HG02798 (cell line): ENCODE data around the gene ARMC9.
"Not testable (repeated sequence)": the region's sequence is repeated elsewhere in the genome, so short reads cannot be mapped to it uniquely, and the experiment has no call there.

ENCODE experiments used
- ATAC-seq: cut with Tn5 transposase; IDR thresholded peaks from one replicate; pipeline ENCODE4 v1.9.1; 2021; ENCODE audit warnings: mild to moderate bottlenecking; ENCODE audit not compliant: unreplicated experiment, poor library complexity

Gene ARMC9

DNA sequence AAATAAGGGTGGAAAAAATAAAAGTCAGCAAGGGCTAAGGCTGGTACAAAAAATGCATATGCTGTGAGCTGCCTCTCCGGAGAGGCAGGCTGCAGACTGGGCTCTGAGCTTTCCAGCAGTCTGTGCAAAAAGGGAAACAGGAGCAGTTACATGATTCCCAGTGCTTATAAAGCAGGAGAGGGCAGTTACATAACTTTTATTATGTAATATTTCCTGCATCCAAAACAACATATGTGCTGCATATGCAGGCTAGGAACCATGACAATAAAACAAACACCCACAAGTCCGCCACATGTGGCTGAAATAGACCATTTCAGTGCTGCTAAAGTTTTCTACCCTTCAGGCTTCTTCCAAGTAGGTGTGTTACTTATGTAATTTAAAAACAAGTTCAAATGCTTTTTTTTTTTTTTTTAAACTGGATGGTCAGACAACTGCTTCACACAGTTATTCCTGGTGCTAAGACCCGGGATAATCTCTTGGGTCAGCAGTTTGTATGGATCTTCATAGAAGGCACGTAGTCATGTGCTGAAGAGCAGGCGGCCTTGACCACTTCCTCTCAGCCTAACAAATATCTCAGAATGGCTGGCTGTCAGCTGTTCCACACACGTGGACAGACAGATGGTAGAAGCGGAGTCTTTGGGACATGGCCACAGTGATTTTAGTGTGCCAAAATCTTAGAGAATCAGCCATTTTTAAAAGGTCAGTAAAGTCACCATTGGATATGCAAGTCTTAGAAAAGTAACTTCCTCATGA lies 43.5 kb downstream of the ARMC9 start:
- no peak for ATAC-seq

DNA sequence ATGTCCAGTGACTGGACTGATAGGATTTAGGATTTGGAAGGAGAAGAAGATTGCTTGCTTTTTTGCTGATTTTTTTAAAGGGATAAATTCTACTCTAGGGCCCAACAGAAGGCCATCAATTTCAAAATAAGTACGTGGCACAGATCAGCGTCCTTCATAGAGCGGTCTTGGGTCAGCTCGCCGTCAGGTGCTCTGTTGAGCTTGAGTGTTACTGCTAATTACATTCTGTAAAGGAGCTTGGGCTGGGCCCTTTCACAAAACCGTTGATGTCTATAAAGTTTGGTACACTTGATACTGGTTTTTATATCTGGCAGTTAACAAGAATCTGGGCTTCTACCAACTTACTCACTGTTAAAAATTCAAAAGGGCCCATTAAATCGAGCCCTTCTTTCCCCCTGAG lies 45.4 kb downstream of the ARMC9 start:
- no peak for ATAC-seq

DNA sequence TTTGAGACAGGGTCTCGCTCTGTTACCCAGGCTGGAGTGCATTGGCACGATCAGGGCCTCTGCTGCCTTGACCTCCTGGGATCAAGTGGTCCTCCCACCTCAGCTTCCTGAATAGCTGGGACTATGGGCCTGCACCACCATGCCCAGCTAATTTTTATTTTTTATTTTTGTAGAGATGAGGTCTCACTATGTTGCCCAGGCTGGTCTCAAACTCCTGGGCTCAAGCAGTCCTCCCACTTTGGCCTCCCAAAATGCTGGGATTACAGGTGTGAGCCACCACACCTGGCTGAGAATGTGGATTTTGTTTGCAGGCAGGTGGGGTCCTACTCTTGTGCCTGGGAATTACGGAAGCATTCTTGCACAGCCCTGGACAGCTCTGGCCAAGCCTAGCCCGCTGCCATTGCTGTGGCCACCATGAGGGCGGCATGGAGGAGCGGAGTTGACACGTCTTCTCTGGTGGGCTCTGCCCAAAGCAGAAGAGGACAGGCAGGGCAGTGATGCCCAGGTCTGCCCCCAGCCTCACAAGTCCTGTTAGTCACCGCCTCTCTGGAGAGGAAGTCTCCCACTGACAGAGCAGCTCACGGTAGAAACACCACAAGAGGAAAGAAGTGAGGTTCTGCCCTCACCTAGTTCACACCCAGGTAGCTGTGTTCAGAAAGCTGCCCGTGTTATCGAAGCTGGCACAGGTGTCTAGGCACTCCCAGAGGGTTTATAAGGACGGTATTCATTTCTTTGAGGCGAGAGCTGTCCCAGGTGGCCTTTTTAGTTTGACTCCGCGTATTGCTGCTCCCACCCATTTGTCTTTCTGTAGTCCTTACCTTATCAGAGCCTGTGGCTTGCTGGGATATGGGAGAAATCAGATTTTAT lies 46.2 kb downstream of the ARMC9 start:
- no peak for ATAC-seq

DNA sequence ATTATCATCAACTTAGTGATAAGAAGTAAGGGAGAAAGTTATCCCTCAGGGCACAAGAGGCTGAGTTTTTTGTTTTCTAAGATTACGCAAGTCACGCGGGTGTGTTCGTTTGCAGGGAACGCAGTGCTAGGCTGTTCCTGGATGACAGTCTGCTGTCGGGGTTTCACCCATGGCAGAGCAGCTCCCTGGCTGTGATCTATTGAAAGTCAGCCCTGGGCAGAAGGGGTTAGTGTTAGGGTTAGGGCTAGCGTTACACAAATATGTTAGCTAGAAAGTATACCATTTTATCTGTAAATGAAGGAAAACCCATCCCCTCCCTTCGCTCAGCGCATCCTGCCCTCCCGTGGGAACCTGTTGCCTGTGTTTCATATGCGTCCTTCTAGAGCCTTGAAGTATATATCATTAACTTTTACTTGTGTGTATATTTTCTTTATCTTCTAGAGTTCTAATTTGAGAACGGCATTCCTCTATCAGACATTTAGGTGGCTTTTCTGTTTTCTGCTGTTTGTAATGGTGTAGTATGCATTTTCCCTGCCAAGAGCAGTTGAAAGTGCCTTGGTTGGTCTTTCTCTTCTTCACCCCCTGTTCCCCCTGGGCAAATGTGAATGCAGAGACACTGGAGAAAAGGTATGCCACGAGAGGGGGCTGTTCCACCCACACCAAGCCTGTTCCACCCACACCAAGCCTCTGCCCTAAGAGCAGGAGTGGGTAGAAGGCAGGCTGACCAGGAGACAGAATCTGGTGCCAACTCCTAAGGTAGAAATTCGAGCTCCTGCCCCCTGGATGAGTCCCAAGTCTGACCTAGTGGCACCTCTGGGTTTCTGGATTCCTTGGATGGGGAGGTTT lies 47.0 kb downstream of the ARMC9 start:
- no peak for ATAC-seq

DNA sequence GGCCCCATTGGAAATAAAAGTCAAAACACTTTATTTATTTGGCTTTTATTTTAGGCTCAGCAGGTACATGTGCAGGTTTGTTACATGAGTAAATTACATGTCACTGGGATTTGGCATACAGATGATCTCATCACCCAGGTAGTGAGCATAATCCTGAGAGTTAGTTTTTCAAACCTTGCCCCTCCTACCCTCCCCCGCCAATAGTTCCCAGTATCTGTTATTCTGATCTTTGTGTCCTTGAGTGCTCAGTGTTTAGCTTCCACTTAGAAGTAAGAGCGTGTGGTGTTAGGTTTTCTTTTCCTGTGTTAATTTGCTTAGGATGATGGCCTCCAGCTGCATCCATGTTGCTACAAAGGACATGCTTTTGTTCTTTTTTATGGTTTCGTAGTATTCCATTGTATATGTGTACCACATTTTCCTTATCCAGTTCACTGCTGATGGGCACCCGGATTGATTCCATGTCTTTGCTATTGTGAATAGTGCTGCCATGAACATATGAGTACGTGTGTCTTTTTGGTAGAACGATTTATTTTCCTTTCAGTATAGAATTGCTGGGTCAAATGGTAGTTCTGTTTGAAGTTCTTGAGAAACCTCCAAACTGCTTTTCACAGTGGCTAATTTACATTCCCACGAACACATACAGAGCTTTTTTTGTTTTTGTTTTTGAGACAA lies 47.9 kb downstream of the ARMC9 start:
- no peak for ATAC-seq

DNA sequence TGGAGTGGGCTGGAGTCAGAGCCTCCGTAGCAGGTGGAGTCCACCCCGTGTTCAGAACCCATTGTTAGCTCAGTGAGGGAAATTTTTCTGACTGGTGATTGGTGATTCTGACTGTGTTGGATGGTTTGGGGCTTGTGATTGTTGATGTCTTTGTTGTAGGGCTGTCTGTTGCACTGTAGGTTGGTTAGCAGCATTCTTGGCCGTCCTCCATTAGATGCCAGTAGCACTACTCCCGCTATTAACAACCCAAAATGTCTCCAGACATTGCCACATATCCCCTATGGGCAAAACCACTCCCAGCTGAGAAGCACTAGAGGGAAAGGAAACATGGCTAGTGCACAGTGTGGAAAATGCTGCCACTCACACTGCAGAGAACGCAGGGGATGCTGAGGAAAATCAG lies 51.7 kb downstream of the ARMC9 start:
- ATAC-seq = no peak

DNA sequence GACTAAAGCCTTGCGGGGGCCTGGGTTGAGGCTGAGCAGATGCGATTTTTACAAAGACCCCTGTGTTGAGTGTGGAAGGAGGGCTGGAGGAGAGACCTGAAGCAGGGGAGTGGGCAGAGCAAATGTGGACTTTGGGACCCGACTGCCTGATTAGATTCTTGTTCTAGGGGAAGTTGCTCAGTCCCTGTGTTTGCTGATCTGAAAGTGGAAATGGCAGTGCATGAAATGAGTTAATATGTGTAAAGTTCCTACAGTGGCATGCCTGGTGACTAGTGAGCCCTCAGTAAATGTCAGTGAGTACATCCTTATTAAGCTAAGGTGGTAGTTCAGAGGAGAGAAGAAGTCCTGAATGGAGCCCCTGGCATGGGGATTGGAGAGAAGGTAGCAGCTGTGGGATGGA lies 52.3 kb downstream of the ARMC9 start:
- ATAC-seq = no peak

DNA sequence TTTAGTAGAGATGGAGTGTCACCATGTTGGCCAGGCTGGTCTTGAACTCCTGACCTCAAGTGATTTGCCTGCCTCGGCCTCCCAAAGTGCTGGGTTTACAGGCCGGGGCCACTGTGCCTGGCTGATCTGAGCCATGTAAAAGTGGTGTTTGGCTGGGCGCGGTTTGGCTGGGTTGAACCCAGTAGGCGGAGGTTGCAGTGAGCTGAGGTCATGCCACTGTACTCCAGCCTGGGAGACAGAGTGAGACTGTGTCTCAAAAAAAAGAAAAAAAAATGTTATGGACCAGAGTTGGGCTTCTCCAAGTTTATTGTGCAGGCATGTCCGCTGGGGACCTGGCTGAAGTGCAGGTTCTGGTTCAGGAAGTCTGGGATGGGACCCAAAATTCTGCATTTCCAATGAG lies 54.9 kb downstream of the ARMC9 start:
- ATAC-seq = not testable (repeated sequence)

DNA sequence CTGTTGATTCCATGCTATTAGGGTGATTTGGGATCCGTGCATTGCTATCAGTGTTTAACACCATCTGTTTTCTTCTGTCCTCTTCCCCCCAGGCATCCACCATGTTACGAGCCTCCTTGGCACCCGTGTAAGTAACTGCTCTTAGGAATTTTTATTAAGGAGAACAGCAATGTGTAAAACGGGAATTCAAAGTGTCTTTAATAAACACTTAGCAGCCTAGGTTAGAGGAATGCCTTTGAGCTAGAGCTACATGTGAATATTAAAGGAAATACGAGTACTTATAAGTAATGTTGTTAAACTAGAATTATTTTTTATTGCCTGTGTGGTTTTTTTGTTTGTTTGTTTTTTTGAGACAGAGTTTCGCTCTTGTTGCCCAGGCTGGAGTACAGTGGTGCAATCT lies 58.1 kb downstream of the ARMC9 start:
- ATAC-seq = no peak

DNA sequence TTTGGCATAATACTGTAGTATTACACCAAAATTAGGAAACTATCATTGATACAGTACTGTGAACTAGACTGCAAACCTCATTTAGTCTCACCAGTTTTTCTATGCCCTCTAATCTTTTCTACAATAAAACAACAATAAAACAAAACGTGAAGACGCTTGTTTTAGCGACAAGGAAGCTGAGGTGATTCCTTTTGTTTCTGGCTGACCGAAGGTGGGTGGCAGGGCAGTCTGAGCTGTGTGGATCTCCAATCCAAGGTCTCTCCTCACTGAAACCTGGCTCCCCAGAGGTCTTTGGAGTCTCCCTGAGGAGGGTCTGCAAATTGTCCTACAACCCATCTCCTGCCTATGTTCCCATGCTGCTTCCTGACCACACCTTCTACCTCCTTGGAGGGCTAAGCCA lies 59.3 kb downstream of the ARMC9 start:
- ATAC-seq = no peak

DNA sequence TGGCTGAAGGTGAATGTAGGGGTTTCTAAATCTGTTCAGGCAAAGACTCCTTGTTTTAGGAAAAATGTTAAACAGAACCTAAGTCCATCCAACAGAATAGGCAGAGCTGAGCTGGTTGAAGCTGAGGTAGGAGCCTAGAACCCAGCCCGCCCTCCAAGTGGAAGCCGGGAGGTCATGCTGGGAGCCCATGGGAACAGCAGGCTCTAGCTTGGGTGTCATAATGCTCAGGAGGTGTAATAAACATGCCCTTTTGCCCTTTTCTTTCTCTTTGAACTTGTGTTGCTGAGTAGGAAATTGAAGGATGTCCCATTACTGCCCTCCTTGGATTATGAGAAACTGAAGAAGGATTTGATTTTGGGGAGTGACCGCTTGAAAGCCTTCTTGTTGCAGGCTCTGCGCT lies 60.3 kb downstream of the ARMC9 start:
- no peak for ATAC-seq

DNA sequence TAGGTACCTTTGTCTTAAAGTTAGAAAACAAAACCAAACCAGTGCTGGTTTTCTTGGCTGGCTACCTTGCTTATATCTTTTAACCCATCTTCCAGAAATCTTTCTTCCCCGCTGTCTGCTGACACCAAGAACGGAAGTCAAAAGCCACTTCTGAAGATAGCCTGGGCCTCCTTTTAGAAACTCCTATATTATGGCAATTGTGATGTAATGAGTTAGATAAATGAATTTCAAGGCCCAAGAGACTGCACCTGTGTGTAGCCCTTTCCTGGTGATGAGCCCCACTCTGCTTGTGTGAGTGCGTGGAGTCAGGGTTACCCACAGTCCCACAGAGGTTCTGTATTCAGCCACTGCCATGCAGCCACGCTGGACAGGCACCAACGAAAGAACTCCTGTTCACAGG lies 60.7 kb downstream of the ARMC9 start:
- ATAC-seq = no peak

DNA sequence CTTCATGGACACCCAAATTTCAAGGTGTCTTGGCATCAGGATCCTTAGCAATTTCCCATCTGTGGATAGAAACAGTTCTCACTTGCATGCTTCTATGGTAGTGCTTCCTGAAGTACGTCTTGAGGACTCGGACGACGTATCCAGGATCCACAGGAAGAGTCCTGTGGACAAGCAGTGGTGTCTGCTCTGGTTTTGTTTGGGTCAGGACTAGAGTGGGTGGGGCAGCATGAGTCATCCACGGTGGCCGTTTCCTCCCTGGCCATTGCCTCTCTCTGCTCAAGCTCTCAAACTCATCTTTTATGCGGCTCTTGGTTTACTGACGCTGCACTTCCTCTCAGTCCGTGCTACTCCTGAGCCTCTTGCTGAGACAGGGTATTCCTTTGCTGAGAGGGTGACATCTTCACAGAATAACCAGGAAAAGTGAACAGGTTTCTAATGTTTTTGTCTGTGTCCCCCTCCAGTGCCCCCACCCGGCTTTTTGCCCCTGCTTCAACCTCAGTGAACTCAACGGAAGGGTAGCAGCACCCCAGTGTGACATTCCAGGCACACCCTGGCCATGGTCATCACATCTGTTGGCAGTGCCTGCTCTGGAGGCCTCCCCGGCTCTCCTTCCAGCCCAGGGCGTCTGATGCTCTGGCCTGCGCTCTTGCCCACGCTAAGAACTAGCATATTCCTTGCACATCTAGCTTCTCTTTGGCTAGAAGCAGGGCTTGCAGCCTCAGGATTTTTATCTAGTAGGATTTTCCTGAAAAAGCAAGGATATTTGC lies 62.2 kb downstream of the ARMC9 start:
- no peak for ATAC-seq

DNA sequence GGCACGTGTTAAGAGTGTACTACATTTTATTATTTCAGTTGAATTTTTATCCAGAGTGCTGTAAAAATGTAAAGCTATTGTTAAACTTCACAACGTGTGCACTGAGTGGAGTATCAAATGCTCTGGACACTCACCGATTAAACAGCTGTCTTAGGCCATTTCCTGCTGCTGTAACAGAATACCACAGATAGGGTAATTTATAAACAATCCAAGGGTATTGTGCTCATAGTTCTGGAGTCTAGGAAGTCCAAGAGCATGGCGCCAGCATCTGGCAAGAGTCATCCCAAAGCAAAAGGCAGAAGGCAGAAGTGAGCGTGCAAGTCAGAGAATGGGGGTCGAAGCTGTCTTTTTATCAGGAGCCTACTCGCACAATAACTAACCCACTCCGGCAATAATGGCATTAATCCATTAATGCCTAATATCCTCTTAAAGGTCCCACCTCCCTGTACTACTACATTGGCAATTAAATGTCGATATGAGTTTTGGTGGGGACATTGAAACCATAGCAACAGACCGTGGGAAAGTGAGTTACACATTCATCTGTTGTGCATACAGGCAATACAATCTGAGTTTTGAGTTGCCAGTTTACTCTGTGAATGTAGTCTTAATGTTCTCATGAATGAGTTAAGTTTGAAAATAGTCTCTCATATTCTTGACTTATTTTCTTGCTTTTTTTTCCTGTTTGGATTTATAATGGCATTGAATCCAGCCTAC lies 64.8 kb downstream of the ARMC9 start:
- no peak for ATAC-seq

DNA sequence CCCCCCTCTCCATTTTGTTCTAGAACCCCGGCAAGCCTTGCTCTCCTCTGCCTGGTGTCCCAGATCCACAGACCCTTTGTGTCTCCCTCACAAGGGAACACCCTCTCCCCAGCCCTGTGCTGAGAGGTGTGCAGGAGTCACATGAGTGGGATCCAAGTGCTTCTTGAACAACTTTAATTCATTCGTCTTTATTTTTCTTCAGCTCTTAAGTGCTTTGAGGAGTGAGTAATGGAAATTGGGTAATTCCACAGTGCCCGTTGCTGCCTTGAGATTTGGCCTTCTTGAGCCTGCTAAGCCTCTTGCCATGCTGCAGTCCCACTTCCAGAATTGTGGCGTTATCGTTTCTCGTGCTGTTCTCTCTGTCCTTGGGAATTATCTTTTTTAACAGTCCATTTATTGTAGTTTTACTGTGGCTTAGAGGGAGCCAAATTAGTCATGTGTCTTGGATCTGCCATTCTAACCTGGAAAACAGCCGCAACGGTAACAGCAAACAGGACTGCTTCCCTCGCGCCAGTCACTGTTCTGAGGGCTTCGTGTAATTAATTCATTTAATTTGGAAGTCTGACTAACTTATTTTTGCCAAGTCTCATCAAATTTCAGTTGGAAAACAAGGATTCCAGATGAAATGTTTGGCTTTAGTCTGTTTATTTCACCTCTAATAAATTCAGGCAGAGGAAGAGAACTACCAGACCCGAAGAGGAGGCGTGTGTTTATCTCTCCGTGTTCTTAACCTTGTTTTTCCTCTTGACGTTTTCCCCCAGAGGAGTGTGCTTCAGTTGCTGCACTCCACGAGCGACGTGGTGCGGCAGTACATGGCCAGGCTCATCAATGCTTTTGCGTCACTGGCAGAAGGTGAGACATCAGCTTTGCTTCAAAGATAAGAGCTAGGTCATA lies 72.0 kb downstream of the ARMC9 start:
- ATAC-seq = no peak

DNA sequence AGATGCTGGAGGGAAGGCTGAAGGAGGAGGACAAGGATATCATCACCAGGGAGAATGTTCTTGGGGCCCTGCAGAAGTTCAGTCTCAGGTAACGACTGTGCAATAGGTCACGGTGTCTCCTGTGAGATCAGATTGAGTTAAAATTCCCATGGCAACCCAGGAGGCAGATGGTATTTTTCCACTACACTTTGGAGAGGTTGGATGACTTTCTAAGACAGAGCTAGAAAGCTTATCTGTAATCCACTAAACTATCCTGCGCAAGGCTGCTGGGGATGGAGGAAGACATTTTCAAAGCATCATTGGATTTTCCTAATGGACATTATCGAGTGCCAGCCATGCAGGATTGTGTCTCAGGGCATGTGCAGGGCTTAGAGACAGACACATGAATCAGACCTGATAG lies 74.6 kb downstream of the ARMC9 start:
- ATAC-seq = no peak

DNA sequence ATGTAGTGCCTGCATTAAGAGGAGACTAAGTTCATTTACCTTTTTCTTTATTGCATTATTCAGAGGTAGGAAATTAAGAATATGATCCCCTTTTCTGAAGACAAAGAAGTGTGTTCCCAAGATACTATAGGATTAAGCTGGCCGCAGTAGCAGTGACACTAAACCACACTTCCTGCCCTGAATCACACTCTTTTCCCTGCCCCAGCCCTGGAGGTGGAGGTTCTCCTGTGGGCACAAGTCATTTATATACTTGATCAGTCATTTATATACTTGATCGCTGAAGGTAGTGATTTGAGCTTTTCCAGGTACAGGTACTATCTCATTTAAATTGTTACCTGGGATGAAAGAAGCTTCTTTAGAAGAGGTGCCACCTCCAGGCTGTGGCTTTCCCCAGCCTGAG lies 78.6 kb downstream of the ARMC9 start:
- no peak for ATAC-seq

DNA sequence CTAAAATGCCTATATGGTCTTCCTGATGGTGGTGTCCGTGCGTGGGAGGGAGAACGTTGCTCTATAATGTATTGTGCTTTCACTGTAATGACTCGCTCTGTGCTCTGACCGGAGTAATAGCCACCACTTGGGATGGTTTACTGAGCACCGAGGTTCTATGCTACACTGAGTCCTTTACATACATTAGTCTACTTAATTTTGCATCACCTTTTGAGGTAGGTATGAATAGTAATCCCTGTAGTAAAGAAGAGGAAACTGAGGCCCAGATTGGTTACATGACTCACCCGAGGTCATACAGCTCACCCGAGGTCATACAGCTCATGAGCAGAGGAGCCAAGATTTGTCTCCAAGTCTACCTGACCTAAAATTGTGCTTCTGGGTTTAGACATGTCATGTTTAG lies 79.5 kb downstream of the ARMC9 start:
- ATAC-seq = no peak
